H1 (cell line): Measurements from ENCODE around the gene CTNNA3. TPM values are rescaled to one million over a fixed set of nuclear protein-coding genes. Genes with fewer than 3 reads are reported as not detected.

ENCODE experiments used
- CTCF ChIA-PET: fragments of 300-600 bp; sonication (Branson Sonifier 250); formaldehyde crosslinking; loops from one replicate; lab custom pipeline; 2021; ENCODE audit not compliant: partially characterized antibody; lab: Charles Lee
- POLR2A ChIA-PET: fragments of 300-600 bp; sonication (Branson Sonifier 250); formaldehyde crosslinking; loops from one replicate; lab custom pipeline; 2021; ENCODE audit warnings: inconsistent platforms; ENCODE audit not compliant: partially characterized antibody; lab: Charles Lee
- DNase-seq, 2 experiments: peaks; one replicate each; pipeline versions ENCODE4 v3.0.0 to v3.0.0-alpha.2; 2010 to 2022; ENCODE audit warnings: low spot score in 2 of 2, low read depth in 1 of 2, mixed read lengths in 1 of 2
- FAIRE-seq: peaks from 2 replicates; lab custom pipeline; 2011; peaks lifted over from hg19 to GRCh38; lab: Jason Lieb, UNC
- H2AFZ ChIP-seq: 2 replicates; pipeline ENCODE4 v1.8.1; 2012; ENCODE audit warnings: low read length, inconsistent platforms
- H2AK5ac ChIP-seq: 2 replicates; pipeline ENCODE4 v1.6.1; 2013; ENCODE audit warnings: low read depth, low read length
- H2BK120ac ChIP-seq: replicated peaks from 2 replicates; pipeline ENCODE3; 2013; ENCODE audit warnings: low read depth, low read length, inconsistent platforms
- H2BK12ac ChIP-seq: 2 replicates; pipeline ENCODE4 v1.6.1; 2013; ENCODE audit warnings: low read depth, low read length
- H2BK15ac ChIP-seq: 2 replicates; pipeline ENCODE4 v1.6.1; 2013; ENCODE audit warnings: low read length
- H2BK20ac ChIP-seq: 2 replicates; pipeline ENCODE4 v1.6.1; 2013; ENCODE audit warnings: low read length
- H2BK5ac ChIP-seq: 2 replicates; pipeline ENCODE4 v1.6.1; 2013; ENCODE audit warnings: low read depth, low read length
- H3K14ac ChIP-seq: 2 replicates; pipeline ENCODE4 v1.6.1; 2013; ENCODE audit warnings: inconsistent platforms; ENCODE audit not compliant: insufficient read length
- H3K18ac ChIP-seq: 2 replicates; pipeline ENCODE4 v1.6.1; 2013; ENCODE audit warnings: low read length; ENCODE audit errors: extremely low read depth
- H3K23ac ChIP-seq: 2 replicates; pipeline ENCODE4 v1.6.1; 2013; ENCODE audit warnings: inconsistent platforms; ENCODE audit not compliant: insufficient read length
- H3K23me2 ChIP-seq: 2 replicates; pipeline ENCODE4 v1.6.1; 2013; ENCODE audit warnings: low read depth, low read length
- H3K27ac ChIP-seq: 2 replicates; pipeline ENCODE4 v1.6.1; 2011; ENCODE audit warnings: low read depth, low read length, inconsistent platforms
- H3K27me3 ChIP-seq, 4 experiments: replicated peaks in 1 of 4; 1 replicate in 1 of 4; 2 replicates in 3 of 4; pipeline versions ENCODE4 v1.6.1 to v1.8.1; 2011 to 2013; ENCODE audit warnings: low read length in 3 of 4, mild to moderate bottlenecking in 3 of 4, inconsistent platforms in 2 of 4, mixed read lengths in 2 of 4, moderate library complexity in 1 of 4; ENCODE audit not compliant: control insufficient read depth in 3 of 4, insufficient read depth in 3 of 4; ENCODE audit errors: extremely low read depth in 1 of 4
- H3K36me3 ChIP-seq, 4 experiments: 2 replicates each; pipeline versions ENCODE4 v1.6.1 to v1.8.1; 2011 to 2013; ENCODE audit warnings: mild to moderate bottlenecking in 4 of 4, low read length in 3 of 4, moderate library complexity in 2 of 4, control low read depth in 1 of 4, inconsistent platforms in 1 of 4; ENCODE audit not compliant: insufficient read depth in 4 of 4, control insufficient read depth in 2 of 4
- H3K4ac ChIP-seq: replicated peaks from 2 replicates; pipeline ENCODE3; 2013; ENCODE audit warnings: low read length, low read depth, mixed read lengths, inconsistent platforms; ENCODE audit not compliant: insufficient read length
- H3K4me1 ChIP-seq, 4 experiments: replicated peaks in 1 of 4; 1 replicate in 1 of 4; 2 replicates in 3 of 4; pipeline versions ENCODE4 v1.6.1 to v1.8.1; 2011 to 2013; ENCODE audit warnings: low read length in 3 of 4, inconsistent platforms in 2 of 4, mixed read lengths in 1 of 4; ENCODE audit not compliant: insufficient read depth in 4 of 4, control insufficient read depth in 3 of 4
- H3K4me2 ChIP-seq, 2 experiments: 2 replicates each; pipeline versions ENCODE4 v1.6.1 to v1.8.1; 2011 to 2013; ENCODE audit warnings: low read depth in 2 of 2, low read length in 2 of 2, control low read depth in 1 of 2, inconsistent platforms in 1 of 2, mild to moderate bottlenecking in 1 of 2; ENCODE audit not compliant: insufficient read depth in 1 of 2
- H3K4me3 ChIP-seq, 4 experiments: fragments of 200-600, 300-600 bp in 1 of 4; sonication (generic), shearing (Covaris generic), sonication (Bioruptor Twin) in 1 of 4; 2 replicates each; pipeline versions ENCODE4 v1.5.1 to v1.8.1; 2011 to 2016; ENCODE audit warnings: low read length in 4 of 4, low read depth in 3 of 4, control low read depth in 2 of 4, inconsistent platforms in 2 of 4, mild to moderate bottlenecking in 2 of 4, mixed read lengths in 1 of 4, moderate library complexity in 1 of 4; ENCODE audit not compliant: insufficient read depth in 2 of 4; ENCODE audit errors: extremely low read depth in 1 of 4
- H3K56ac ChIP-seq: replicated peaks from 2 replicates; pipeline ENCODE3; 2013; ENCODE audit warnings: low read depth, mild to moderate bottlenecking, mixed read lengths, low read length, inconsistent platforms; ENCODE audit not compliant: insufficient read length
- H3K79me1 ChIP-seq: 2 replicates; pipeline ENCODE4 v1.6.1; 2013; ENCODE audit warnings: low read depth, low read length, control low read depth
- H3K79me2 ChIP-seq, 2 experiments: 2 replicates each; pipeline versions ENCODE4 v1.6.1 to v1.8.1; 2012 to 2013; ENCODE audit warnings: low read length in 2 of 2, mild to moderate bottlenecking in 2 of 2, inconsistent platforms in 1 of 2; ENCODE audit not compliant: insufficient read depth in 2 of 2, control insufficient read depth in 1 of 2
- H3K9ac ChIP-seq, 4 experiments: replicated peaks in 1 of 4; 1 replicate in 1 of 4; 2 replicates in 3 of 4; pipeline versions ENCODE4 v1.6.1 to v1.8.1; 2011 to 2013; ENCODE audit warnings: low read depth in 3 of 4, low read length in 3 of 4, control low read depth in 2 of 4, mild to moderate bottlenecking in 2 of 4, moderate library complexity in 2 of 4, inconsistent platforms in 1 of 4; ENCODE audit errors: extremely low read depth in 1 of 4
- H3K9me3 ChIP-seq, 2 experiments: 2 replicates each; pipeline versions ENCODE4 v1.6.1 to v1.8.1; 2012 to 2013; ENCODE audit warnings: mild to moderate bottlenecking in 2 of 2, moderate library complexity in 2 of 2, control low read depth in 1 of 2, inconsistent platforms in 1 of 2, low read depth in 1 of 2, low read length in 1 of 2, mixed read lengths in 1 of 2; ENCODE audit not compliant: insufficient read depth in 2 of 2
- H4K20me1 ChIP-seq, 2 experiments: replicated peaks in 1 of 2; 2 replicates each; pipeline versions ENCODE3 to v1.8.1; 2011 to 2013; ENCODE audit warnings: inconsistent platforms in 2 of 2, low read length in 2 of 2, mild to moderate bottlenecking in 1 of 2; ENCODE audit not compliant: insufficient read depth in 2 of 2, control insufficient read depth in 1 of 2
- H4K5ac ChIP-seq: 2 replicates; pipeline ENCODE4 v1.6.1; 2013; ENCODE audit warnings: low read length, low read depth, mixed read lengths, inconsistent platforms; ENCODE audit not compliant: insufficient read length
- H4K8ac ChIP-seq: 2 replicates; pipeline ENCODE4 v1.8.0; 2013; ENCODE audit warnings: mild to moderate bottlenecking, moderate library complexity, low read length, inconsistent platforms; ENCODE audit not compliant: insufficient read depth; ENCODE audit errors: extremely low read depth
- H4K91ac ChIP-seq: replicated peaks from 2 replicates; pipeline ENCODE3; 2013; ENCODE audit warnings: low read length, mixed read lengths, inconsistent platforms; ENCODE audit not compliant: insufficient read length
- RFX5 ChIP-seq: IDR thresholded peaks from 2 replicates; pipeline ENCODE4 v1.6.1; 2011; ENCODE audit warnings: low read depth, low read length, improper control_type of control experiment, borderline replicate concordance
- TCF12 ChIP-seq: IDR thresholded peaks from 2 replicates; pipeline ENCODE4 v1.6.1; 2011; ENCODE audit warnings: low read depth, mild to moderate bottlenecking, low read length
- polyA plus RNA-seq, 7 experiments: library from polyadenylated mRNA; depleted of rRNA in 3 of 7; stranded (reverse) in 5 of 7; unstranded in 2 of 7; fragments of >200 nt in 5 of 7; fragments of 200-250 nt in 2 of 7; gene quantifications; 1 replicate in 5 of 7; 2 replicates in 1 of 7; 4 replicates in 1 of 7; pipeline versions ENCODE4 v1.2.1 to v1.2.3, GENCODE V29; 2011 to 2013; ENCODE audit warnings: missing spikeins in 2 of 7, mixed read lengths in 2 of 7
- total RNA-seq: library from RNA; stranded (reverse); fragmentation: NEBNext Ultra II Directional; extraction: Animal tissue kit (Norgen Biotek cat#: 25700); gene quantifications from 2 replicates; pipeline ENCODE4 v1.2.1, GENCODE V29; 2021
- TF ChIP-seq, protein P1 (sequence below), 3 experiments: IDR thresholded peaks; 1 replicate in 2 of 3; 2 replicates in 1 of 3; pipeline versions ENCODE4 v1.5.1 to v1.6.1; 2011; ENCODE audit warnings: low read length in 3 of 3, mild to moderate bottlenecking in 3 of 3, inconsistent platforms in 2 of 3, low read depth in 1 of 3, moderate library complexity in 1 of 3; ENCODE audit not compliant: insufficient read depth in 1 of 3; ENCODE audit errors: control extremely low read depth in 1 of 3

CTNNA3 gene
- total and polyA plus RNA-seq, 2 of the 8 experiments (the other 6 are each of a cell fraction or from before 2014, with no cell fraction given), result 1.3 to 1.5 TPM

DNA sequence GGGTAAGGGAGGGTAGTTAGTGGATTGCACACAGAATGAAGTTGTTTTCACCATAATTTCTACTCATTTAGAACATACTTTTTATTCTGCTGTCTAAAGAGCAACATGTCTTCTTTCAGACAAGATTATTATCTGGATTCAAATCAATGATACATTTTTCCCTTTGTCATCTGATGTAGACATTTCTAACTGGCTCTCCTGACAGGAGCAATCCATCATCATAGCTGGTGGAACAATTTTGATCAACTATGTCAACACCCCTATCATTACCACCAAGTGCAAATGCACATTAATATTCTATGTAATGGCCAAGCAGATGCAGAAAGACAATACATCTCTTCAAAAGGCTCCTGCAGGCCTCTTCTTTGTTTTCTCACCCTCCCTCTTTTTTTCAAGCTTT is 1443.0 kb downstream of the CTNNA3 start:
- H3K27me3 ChIP-seq, result no peaks in the 10 kb centered on the region
- H3K14ac ChIP-seq, result no peak overlapping the region
- H3K56ac ChIP-seq, result no peak overlapping the region
- no peak overlapping the region for H3K27ac ChIP-seq
- no peak overlapping the region for H2AK5ac ChIP-seq
- H3K18ac ChIP-seq, result no peak overlapping the region
- ChIA-PET CTCF (no interaction called here), POLR2A (no interaction called here)
- TF ChIP-seq, protein P1, sequence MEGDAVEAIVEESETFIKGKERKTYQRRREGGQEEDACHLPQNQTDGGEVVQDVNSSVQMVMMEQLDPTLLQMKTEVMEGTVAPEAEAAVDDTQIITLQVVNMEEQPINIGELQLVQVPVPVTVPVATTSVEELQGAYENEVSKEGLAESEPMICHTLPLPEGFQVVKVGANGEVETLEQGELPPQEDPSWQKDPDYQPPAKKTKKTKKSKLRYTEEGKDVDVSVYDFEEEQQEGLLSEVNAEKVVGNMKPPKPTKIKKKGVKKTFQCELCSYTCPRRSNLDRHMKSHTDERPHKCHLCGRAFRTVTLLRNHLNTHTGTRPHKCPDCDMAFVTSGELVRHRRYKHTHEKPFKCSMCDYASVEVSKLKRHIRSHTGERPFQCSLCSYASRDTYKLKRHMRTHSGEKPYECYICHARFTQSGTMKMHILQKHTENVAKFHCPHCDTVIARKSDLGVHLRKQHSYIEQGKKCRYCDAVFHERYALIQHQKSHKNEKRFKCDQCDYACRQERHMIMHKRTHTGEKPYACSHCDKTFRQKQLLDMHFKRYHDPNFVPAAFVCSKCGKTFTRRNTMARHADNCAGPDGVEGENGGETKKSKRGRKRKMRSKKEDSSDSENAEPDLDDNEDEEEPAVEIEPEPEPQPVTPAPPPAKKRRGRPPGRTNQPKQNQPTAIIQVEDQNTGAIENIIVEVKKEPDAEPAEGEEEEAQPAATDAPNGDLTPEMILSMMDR (IDR thresholded peaks at IDR 0.05; ENCODE audit: control extremely low read depth in 1 of 3, insufficient read depth in 1 of 3, low read depth in 1 of 3, low read length in 3 of 3), result no peak
- TF ChIP-seq TCF12, result no peak
- TF ChIP-seq RFX5, result no peak
- no peak overlapping the region for H4K5ac ChIP-seq
- H3K79me1 ChIP-seq, result no peaks in the 10 kb centered on the region
- H3K4ac ChIP-seq, result no peak overlapping the region
- DNase-seq, result no peak
- H4K91ac ChIP-seq, result no peak overlapping the region
- no peaks in the 10 kb centered on the region for H3K23me2 ChIP-seq
- no peak overlapping the region for H3K23ac ChIP-seq
- H2BK5ac ChIP-seq, result no peak overlapping the region
- H2BK12ac ChIP-seq, result no peak overlapping the region
- no peak overlapping the region for H2BK20ac ChIP-seq
- FAIRE-seq, result no peak
- H4K8ac ChIP-seq, result no peak overlapping the region
- H3K9me3 ChIP-seq, result no peaks in the 10 kb centered on the region
- no peak overlapping the region for H3K4me2 ChIP-seq
- H3K36me3 ChIP-seq, result no peaks in the 10 kb centered on the region
- no peak overlapping the region for H3K9ac ChIP-seq
- no peaks in the 10 kb centered on the region for H3K79me2 ChIP-seq
- H2BK15ac ChIP-seq, result no peak overlapping the region
- H3K4me1 ChIP-seq, result no peaks in the 10 kb centered on the region
- H3K4me3 ChIP-seq, result no peak overlapping the region
- H2BK120ac ChIP-seq, result no peak overlapping the region
- no peak overlapping the region for H2AFZ ChIP-seq
- H4K20me1 ChIP-seq, result no peaks in the 10 kb centered on the region
